NCI-H2227 treated with DMSO at 0.1 percent for 48 hours (cell line): Measurements from ENCODE around the gene SLC28A2.
A peak's percentile ranks its signal among the peaks of the same experiment; 100 is the strongest.
"Not testable (repeated sequence)": the region's sequence is repeated elsewhere in the genome, so short reads cannot be mapped to it uniquely, and the experiment has no call there.

Experiments
- DNase-seq: peaks from one replicate; lab custom pipeline; 2025; lab: John Stamatoyannopoulos, UW

The SLC28A2 gene

DNA sequence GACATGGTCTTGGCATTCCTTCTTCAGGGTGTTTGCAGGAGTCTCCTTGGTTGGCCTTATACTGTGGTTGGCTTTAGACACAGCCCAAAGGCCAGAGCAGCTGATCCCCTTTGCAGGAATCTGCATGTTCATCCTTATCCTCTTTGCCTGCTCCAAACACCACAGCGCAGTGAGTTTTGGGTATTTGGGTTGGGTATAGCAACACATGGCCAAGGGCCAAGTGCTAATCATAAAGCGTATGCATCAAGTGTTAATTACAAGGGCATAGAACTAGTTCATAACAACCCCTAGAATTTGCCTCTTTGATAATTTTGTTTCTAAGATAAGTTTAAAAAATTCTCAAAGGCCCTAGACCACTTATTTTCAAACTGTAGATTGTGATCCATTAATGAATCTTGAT, 11.8 kb downstream of the SLC28A2 start:
- DNase-seq = no peak

DNA sequence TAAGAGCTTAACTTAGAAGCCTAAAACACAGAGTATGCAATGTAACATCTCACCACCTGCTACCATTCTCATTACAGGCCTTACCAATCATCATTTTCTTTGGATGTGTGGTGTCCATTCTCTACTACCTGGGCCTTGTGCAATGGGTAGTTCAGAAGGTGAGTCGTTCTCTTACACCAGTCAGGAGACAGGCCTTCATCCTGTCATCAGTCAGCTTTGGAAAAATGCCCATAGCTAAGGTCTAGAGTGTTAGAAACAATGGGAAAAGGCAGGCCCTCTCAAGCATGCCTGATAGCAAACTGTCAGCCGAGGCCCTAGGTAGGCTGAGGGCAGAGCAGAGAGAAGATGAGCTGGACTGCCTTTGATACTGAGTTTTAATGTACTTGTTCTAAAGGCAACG, 13.5 kb downstream of the SLC28A2 start:
- no peak for DNase-seq

DNA sequence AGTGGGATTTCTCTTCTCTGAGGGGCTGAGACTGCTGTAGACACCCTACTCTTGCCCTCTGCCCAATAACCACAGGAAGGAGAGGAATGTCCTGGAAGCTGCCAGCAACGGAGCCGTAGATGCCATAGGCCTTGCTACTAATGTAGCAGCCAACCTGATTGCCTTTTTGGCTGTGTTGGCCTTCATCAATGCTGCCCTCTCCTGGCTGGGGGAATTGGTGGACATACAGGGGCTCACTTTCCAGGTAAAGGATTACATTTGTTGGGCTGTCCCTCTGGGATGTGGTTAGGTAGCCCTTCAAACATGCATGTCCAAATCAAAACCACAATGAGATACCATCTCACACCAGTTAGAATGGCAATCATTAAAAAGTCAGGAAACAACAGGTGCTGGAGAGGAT, 16.1 kb downstream of the SLC28A2 start:
- no peak for DNase-seq

DNA sequence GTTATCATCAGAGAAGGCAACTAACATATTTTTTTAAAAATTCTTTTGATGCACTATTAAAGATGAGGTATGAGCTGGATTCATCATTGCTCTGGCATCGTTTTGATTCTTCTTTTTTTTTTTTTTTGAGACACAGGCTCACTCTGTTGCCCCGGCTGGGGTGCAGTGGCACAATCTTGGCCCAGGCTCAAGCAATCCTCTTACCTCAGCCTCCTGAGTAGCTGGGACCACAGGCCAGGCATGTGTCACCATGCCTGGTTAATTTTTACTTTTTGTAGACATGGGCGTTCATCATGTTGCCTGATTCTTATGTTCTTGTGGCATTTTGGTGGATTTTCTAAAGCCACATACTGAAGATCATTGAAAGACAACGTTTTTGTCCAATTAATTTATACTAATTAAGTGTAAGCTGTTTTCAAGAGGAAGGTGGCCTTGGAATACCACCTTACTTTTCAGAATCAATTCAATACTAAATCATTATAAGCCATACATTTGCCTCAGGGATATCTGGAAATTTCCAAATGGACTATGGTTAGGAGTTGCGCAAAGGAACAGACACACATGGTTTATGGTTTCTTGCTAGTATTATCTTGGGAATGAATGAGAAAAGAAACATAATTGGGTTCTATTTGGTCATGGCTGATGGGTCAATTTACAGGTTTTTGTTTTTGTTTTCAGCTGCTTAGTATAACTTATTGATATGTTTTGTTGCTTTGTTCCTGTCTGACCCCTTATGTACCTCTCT, 22.8 kb downstream of the SLC28A2 start:
- no peak for DNase-seq

DNA sequence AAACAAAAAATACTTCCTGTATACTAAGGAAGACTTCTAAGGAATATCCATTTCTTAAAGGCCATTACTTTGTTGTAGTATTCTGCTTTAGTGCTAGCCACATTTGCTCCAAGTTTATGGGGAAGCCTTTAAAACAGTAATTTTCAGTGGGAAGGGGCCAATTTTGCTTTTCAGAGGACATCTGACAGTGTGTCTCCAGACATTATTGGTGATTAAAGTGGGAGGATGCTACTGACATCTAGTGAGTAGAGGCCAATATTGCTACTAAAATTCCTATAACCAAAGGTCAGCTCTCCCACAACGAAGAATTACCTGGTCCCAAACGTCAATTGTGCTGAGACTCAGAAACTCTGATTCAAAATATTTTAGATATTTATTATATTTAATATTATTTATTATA, 24.8 kb downstream of the SLC28A2 start:
- DNase-seq = peak; percentile 26

DNA sequence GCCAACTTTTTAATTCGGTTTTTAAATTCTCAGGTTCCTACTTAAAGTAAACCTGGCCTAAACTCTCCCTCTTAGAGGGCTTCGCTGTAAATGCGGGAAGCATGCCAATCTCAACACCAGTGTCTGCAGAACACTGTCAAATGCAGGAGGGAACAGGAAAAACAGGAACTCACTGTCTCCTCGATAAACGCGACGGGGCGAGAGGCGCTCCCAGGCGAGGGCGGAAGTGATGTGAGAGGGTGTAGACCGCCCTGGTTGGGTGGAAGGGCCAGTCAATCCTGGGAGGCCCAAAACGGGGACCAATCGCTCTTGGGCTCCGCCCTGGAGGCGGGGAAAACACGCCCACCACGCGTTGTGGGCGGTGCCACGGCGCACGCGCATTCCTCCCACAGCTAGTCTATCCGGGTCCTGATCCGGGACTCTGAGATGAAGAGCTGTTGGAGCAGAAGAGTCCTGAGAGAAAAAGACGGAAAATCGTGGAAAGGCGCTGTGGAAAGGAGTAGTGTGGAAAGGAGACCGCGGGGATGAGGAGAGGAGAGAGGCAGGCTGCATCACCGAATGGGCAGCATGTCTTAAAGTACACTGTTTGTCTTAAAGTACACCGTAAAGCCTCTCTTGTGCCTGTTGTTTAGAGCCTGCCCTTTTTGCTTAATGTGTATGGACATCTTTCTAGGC, 27.1 kb downstream of the SLC28A2 start:
- peak; percentile 91 for DNase-seq

DNA sequence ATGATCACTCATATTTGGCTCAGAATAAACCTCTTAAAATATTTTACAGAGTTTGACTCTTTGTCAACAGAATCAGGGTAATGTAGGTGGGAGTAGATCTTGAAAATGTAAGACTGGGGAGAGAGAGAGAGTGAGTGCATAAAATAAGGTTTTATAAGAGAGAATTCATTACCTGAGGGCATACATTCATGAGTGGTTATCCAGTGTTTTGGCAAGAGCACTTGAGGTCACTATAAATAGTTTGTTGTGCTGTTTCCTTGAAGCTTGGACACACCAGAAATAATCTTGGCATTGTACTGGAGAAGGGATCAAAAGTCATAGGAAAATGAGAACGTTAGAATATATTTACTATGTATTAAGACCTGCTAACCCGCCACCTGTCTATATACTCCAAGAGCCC, 33.4 kb downstream of the SLC28A2 start:
- no peak for DNase-seq

DNA sequence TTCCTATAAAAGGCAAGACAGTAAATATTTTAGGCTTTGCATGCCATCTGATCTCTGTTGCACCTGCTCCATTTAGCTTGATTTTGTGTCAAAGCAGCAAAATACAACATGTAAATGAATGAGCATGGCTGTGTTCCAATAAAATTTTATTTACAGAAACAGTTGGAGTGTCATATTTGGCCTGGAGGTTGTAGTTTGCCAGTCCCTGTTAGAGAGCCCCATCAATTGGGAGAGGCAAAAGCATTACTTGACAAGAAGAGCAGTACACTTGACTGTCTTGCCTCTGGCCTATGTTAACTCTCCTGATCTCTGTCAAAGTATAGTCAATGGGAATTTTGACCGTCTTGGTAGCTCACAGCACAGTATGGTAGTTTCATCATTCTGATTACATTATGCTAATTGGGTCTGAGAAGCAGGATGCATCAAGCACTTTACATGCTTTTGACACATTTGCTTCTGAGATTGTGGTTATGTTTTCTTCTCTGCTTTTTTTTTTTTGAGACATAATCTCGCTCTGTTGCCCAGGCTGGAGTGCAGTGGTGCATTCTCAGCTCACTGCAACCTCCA, 35.4 kb downstream of the SLC28A2 start:
- no peak for DNase-seq

DNA sequence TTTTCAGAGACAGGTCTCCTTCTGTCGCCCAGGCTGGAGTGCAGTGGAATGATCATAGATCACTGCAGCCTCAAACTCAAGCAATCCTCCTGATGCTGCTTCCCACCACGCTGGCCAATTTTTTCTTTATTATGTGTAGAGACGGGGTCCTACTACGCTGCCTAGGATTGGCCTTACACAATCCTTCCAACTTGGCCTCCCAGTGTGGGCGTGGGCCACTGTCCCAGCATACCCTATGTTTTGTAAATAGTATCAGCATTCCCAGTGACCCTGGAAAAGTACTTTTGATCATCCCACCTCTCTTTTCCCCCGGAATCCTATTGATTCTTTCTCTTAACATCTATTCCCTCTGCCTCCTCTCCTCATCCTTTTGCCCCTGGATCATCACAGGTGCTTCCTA, 36.9 kb downstream of the SLC28A2 start:
- DNase-seq = no peak

DNA sequence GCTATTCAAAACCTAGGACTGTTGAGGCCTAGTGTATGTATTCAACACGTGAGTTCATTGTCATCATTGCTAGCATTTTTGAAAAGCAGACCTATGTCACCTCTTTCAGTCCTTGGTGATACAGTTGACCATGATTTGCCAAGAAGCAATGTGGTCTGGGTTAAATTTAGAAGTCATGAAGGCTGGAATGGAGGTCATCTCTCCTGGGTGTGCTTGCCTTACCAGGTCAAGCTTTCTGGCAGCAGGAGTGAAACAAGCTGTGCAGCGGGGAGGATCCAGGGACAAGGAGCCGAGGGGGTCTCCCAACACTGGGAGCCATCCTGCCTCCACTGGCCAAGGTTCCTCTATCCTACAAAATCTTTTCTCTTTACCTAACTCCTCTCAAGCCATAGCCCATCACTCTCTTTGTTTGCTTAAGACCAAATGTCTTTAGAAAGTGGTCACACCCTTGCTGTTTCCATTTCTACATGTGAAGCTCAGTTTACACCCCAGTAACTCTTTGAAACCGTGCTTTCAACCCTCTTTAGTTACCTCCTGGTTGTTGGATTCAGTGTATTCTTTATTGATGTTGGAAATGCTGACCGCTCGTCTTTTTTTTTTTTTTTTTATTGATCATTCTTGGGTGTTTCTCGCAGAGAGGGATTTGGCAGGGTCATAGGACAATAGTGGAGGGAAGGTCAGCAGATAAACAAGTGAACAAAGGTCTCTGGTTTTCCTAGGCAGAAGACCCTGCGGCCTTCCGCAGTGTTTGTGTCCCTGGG, 40.0 kb downstream of the SLC28A2 start:
- DNase-seq = no peak

DNA sequence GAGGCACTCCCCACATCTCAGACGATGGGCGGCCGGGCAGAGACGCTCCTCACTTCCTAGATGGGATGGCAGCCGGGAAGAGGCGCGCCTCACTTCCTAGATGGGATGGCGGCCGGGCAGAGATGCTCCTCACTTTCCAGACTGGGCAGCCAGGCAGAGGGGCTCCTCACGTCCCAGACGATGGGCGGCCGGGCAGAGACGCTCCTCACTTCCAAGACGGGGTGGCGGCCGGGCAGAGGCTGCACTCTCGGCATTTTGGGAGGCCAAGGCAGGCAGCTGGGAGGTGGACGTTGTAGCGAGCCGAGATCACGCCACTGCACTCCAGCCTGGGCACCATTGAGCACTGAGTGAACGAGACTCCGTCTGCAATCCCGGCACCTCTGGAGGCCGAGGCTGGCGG, 41.3 kb downstream of the SLC28A2 start:
- DNase-seq = not testable (repeated sequence)

DNA sequence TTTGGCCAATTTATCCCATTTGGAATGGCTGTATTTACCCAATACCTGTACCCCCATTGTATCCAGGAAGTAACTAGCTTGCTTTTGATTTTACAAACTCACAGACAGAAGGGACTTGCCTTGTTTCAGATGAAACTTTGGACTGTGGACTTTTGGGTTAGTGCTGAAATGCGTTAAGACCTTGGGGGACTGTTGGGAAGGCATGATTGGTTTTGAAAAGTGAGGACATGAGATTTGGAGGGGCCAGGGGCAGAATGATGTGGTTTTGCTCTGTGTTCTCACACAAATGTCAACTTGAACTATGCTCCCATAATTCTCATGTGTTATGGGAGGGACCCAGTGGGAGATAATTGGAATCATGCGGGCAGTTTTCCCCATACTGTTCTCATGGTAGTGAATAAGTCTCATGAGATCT, 46.9 kb downstream of the SLC28A2 start:
- not testable (repeated sequence) for DNase-seq

DNA sequence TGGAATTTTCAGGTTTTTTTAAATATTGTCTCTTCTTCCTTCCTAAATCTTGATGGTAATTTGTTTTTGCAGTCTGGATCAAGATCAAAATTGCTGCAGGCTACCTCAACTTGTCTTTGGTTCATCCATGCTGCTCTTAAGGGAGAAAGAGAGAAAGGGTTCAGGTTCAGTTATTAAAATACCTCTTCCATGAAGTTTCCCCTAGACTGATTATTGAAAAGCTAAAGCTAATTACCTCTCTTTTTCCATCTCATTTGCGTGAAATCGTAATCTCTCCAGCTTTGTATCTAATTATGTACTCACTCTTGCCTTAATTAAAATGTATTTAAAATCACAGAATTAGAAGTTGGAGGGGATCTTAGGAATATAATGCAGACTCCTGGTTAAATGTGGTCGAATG, 52.7 kb downstream of the SLC28A2 start:
- no peak for DNase-seq

DNA sequence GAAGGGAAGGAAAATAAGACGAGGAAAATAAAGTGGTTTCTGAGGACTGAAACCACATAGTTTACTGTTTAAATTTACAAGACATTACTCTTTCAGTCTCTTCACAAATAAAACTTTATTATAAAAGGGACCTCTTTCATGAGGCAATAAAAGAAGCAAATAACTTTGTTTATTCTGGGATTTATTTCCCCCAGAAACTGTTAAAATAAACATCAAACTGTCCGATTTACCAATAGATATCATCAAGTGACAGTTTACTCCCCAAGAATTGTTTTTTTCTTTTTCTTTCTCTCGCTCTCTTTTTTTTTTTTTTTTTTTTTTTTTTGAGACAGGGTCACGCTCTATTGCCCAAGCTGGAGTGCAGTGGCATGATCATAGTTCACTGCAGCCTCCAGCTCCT, 54.1 kb downstream of the SLC28A2 start:
- DNase-seq = no peak

DNA sequence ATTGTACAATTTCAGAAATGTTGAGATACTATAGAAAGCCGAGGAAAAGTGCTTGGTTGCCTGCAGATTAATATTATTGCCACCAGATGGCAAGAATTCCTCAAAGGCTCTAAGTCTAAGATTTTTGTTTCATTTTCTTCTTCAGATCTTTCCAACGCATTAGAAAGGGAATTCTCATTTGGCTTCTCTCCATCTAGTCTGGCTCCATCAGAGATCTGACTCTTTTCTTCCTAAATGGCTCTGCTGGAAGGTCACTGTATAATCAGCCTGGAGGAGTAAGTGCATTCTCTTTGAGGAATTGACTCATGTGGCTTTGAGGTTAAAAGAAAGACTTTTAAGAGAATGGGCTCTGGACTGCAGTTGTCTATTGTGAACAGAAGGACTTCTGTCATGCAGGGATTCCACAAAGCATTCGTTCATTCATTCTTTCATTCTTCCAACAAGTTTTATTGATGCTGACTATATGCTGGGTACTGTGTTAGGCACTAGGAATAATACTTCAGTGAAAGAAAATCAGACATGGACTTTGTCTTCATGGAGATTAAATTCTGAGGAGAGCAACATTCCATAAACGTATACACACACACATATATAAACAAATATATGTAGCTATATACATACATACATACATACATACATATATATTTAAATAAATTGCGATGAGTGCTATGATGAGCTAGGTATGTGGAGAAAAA, 55.3 kb downstream of the SLC28A2 start:
- DNase-seq = peak; percentile 2

DNA sequence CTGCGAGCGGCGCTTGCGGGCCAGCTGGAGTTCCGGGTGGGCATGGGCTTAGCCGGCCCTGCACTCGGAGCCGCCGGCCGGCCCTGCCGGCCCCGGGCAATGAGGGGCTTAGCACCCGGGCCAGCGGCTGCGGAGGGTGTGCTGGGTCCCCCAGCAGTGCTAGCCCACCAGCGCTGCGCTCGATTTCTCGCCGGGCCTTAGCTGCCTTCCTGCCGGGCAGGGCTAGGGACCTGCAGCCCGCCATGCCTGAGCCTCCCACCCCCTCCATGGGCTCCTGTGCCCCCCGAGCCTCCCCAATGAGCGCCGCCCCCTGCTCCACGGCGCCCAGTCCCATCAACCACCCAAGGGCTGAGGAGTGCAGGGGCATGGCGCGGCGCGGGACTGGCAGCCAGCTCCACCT, 62.1 kb downstream of the SLC28A2 start:
- not testable (repeated sequence) for DNase-seq

DNA sequence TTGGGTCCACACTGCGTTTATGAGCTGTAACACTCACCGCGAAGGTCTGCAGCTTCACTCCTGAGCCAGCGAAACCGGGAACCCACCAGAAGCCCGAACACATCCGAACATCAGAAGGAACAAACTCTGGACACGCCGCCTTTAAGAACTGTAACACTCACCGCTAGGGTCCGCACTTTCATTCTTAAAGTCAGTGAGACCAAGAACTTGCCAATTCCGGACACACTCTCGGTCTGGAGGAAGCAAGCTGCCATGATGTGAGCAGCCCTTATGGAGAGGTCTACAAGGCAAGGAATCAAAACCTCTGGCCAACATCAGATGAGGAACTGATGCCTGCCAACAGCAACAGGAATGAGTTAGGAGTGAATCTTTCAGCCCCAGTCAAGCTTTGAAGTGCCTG, 62.9 kb downstream of the SLC28A2 start:
- no peak for DNase-seq

DNA sequence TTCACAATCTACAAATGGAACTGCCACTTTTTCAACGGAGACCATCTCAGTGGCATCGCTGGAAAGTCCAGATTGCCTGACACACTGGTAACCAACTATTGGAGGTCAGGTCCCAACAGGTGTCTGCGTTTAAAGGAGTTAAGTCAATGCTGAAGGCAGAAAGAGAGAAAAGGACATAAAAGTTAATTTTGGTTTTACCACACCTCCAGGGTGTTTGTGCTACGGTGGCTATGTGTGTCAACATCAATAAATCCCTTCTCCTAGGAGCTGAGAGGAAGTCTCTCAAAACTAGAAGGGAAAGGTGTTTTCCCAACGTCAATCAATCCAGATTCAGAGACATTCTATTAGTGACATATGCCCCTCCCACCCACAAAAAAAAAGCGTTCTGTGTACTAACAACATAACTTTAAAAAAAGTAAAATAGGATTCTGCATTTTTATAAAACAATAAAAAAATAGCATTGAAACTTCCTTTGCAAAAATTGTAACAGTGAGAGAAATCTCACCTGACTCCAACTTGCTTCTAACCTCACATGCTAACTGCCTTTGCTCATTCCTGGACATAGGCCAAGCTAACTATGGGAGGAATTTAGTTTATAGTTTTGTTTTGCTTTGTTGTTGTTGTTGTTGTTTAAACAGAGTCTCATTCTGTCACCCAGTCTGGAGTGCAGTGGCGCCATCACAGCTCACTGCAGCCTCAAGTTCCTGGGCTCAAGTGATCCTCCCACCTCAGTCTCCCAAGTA, 67.6 kb downstream of the SLC28A2 start:
- DNase-seq = no peak

DNA sequence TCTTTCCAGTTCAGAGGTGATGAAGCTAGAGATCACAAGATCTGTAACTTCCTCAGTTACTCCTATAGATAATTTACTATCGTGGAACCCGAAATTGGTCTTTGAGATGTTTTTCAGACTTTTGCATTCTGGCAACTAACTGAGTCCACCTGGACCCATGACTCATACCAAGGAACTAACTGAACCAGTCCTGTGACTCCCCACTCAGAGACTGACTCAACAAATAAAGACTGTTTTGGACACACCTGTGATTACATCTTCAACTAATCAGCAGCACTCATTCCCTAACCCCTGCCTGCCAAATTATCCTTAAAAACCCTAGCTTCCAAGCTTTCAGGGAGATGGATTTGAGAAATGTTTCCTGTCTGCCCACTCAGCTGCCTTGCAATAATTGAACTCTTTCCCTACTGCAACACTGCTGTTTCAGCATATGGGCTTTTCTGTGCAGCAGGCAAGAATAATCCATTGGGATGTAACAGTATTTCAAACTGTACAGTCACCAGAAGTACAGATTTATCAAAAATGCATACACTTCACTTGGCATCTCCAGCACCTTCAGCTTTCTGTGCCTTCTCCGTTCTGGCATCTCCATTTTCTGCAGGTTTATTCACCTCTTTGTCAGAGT, 68.7 kb downstream of the SLC28A2 start:
- no peak for DNase-seq

DNA sequence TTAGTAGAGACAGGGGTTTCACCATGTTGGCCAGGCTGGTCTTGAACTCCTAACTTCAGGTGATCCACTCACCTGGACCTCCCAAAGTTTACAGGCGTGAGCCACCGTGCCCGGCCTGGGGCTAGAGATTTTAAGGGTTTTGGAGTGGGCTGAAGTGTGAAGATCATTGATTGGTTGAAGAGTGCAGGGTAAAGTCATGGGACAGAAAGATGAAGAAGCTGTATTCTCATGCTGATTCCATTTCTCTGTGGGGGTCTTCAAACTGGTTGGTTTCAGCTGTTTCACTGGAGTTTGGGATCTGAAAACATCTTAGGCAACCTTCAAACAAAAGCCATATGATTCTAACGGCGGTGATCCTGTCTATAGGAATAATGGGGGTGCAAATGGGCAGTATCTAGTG, 74.2 kb downstream of the SLC28A2 start:
- DNase-seq = no peak

DNA sequence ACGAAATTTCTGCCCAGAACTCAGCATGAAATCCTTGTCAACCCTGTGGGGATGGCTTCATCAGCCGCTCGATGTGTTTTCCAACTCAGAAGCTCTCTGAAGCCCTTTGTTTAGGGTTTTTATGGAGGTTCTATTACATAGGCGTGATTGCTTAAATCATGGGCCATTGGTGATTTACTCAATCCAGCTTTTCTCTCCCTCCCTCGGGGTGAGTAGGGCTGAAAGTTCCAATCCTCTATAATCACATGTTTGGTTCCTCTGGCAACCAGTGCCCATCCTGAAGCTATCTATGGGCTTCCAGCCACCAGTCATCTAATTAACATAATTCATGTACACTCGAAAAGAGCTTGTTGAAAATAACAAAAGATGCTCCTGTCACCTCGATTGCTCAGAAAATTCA, 74.7 kb downstream of the SLC28A2 start:
- DNase-seq = peak; percentile 9
